Stimulated activated CD8-positive, alpha-beta memory T cell treated with anti-CD3 and anti-CD28 coated beads, Interleukin-15, amount 100 ng/mL, for 24 hours (primary cell): ENCODE results near the gene GAS5.
A peak's percentile ranks its signal among the peaks of the same experiment; 100 is the strongest.

ENCODE experiments used
- DNase-seq: peaks from one replicate; pipeline ENCODE4 v3.0.0-alpha.2; 2020; ENCODE audit warnings: low read depth

The GAS5 gene

DNA sequence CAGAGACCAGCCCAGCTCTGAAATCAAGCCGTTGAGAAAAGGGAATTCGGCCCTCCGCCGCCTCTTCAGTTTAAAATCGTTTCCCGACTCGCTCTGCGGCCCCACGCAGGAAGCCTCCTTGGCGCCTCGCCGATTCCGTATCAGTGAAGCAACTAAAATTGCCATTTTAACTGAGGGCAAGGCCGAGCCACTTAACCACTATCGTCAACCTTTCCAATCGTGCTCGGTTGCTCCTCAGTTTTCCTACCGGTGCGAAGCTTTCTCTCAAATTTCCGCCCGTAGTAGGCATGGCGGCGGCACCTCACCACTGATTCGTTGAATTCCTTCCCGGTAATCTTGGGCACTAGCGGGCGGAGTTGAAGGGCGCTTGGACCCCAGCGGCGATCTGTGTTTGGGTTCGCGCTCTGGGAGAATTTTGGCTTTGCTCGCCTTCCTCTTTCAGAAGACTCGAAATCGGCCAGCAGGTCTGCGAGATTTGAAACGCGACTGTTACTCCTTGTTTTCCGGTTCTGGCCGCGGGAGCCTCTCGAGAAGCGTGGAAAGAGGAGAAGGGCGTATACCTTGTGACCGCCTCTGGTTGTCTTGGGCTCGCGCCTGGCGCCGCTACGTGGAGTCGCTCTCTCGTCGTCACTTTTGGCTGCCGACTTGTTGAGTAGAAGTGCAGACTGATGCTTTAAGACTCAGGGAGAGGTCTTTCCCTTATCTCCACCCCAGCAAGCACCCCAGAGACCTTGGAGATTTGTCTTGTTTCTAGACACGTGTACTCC, 43.3 kb downstream of the GAS5 start, which contains the start of the genes CENPL and DARS2:
TSS of gene CENPL (minus strand) at position 569 of the 767 bp plus-strand sequence. CDS start 13,584 bp downstream, outside the sequence.
TSS of gene DARS2 (plus strand) at position 359 of the 767 bp plus-strand sequence. CDS start 557 bp downstream, outside the sequence.
- peak; percentile 73 for DNase-seq

DNA sequence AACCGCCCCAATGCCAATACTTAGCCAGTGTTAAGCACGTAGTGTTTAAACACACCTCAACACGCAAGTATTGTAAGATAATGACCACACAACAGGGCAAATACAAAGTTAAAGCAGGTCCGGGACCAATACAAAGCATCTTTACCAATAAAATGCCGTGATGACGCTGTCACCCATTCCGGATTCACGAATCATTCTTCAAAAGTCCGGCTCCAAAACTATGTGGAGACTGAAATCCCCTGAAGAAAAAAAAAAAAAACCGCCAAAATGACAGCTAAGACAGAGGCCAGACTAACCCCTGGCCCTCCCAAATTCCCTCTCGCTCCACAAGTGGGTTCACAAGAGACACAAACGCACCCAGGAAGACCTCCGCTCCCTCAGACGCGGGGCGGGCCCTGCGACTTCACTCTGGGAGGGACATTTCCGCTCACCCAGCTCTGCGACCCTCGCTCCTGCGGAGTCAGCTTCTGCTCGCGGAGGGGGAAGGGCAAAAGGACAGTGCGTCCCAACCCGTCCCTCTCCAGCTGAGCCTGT, 43.9 kb downstream of the GAS5 start:
- no peak for DNase-seq

DNA sequence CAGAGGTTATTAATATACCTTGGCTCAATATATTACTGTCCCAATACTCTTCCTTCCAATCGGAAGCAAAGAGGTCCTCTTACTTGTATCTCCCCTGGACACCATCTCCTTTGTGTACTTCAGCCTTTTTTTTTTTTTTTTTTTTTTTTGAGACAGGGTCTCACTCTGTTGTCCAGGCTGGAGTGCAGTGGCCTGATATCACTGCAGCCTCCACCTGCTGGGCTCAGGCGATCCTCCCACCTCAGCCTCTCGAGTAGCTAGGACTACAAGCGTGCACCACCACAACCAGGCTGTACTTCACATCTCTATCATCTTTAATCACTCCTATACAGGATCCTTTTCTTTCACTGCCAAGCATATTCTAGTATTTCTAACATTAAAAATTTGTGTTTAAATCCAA, 46.1 kb downstream of the GAS5 start:
- DNase-seq, result no peak

DNA sequence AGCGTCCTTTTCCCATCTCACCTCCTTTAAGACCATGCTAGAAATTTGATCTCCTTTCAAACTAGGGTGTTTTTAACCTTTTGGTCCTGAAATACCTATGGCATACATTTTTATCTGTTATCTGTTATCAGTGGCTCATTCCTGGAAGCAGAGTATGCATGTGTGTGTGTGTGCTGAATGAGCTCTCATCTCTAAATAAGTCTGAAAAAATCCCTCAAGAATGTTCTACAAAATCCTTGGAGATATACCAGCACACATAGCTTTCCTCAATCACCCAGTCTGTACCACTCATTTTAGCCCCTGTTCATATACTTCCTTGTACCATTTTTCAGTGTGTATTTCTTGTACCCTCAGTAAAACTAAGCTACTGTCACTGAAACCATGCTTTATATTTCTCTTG, 49.3 kb downstream of the GAS5 start:
- DNase-seq, result no peak
